ENCODE results near the gene IRAG1. TPM values are rescaled to one million over a fixed set of nuclear protein-coding genes. Genes with fewer than 3 reads are reported as not detected.

Gene IRAG1, protein sequence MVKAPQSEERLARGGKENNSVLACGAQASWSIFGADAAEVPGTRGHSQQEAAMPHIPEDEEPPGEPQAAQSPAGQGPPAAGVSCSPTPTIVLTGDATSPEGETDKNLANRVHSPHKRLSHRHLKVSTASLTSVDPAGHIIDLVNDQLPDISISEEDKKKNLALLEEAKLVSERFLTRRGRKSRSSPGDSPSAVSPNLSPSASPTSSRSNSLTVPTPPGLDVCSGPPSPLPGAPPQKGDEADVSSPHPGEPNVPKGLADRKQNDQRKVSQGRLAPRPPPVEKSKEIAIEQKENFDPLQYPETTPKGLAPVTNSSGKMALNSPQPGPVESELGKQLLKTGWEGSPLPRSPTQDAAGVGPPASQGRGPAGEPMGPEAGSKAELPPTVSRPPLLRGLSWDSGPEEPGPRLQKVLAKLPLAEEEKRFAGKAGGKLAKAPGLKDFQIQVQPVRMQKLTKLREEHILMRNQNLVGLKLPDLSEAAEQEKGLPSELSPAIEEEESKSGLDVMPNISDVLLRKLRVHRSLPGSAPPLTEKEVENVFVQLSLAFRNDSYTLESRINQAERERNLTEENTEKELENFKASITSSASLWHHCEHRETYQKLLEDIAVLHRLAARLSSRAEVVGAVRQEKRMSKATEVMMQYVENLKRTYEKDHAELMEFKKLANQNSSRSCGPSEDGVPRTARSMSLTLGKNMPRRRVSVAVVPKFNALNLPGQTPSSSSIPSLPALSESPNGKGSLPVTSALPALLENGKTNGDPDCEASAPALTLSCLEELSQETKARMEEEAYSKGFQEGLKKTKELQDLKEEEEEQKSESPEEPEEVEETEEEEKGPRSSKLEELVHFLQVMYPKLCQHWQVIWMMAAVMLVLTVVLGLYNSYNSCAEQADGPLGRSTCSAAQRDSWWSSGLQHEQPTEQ
- 0.38 and 1.3 TPM in 2 replicates for total RNA-seq (2014; rRNA removed)
- polyA plus RNA-seq (2012): 0.22 TPM

DNA sequence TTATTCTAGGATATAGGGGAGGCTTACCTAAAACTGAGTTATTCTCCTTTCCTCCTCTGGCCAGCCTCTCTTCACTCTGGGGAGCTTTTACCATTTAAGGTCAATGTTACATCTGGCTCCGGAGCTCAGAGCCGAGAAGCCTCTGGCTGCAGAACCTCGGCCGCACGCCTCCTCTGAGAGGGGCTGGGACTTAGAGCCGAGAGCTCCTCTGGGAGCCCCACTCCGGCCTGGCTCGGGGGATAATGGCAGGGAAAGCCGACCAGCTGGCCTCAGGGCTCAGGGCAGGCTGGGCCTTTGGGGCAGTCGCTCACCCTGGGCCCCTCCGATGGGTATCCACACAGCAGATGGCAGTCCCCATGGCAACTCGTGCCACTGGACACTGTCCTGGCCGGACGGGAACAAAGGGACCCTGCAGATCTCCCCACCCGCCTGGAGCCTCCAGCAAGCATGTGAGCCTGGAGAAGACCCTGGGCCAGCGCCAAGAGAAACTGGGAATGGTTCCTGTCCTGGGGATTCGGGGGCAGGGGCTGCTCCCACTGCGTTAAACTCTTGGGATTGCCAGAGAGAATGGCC, at the start of gene IRAG1:
TSS of gene IRAG1 (minus strand) at position 247 of the 573 bp plus-strand sequence. CDS start at position 94, 153 bp downstream.
- no peak for DNase-seq (ENCODE audit: low read depth)

DNA sequence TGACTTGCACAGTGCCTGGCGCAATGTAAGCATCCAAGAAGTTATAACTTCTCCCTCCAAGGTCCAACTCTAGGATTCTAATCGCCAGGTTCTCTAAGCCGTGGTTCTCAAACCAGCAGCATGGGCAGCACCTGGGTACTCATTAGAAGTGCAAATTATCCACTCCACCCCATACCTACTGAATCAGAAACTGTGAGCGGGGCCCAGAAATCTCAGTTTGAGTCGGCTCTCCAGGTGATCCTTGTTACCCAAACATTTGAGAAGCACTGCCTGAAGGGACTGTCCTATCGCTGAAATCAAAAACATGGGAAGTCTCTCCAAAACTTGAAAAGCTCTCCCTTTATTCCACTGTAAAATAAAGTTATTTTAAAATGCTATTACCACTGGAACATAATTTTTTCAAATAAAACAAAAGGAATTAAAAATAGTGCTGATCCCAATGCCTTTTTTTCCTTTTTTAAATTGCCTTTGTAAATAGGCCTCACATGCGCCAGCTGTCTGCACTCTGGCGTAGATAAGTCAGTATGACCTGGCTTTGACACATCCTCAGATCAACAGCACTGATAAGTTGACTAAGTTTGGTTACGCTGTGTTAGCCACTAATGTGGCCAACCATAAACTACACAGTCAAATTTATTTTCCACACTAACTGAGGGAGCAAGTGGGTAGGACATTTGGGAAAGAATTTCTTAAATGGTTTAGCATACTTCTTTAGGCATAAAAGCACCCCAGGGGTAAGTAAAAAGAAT, 49.1 kb upstream of the IRAG1 start:
- peak; percentile 48 for DNase-seq (ENCODE audit: low read depth)

DNA sequence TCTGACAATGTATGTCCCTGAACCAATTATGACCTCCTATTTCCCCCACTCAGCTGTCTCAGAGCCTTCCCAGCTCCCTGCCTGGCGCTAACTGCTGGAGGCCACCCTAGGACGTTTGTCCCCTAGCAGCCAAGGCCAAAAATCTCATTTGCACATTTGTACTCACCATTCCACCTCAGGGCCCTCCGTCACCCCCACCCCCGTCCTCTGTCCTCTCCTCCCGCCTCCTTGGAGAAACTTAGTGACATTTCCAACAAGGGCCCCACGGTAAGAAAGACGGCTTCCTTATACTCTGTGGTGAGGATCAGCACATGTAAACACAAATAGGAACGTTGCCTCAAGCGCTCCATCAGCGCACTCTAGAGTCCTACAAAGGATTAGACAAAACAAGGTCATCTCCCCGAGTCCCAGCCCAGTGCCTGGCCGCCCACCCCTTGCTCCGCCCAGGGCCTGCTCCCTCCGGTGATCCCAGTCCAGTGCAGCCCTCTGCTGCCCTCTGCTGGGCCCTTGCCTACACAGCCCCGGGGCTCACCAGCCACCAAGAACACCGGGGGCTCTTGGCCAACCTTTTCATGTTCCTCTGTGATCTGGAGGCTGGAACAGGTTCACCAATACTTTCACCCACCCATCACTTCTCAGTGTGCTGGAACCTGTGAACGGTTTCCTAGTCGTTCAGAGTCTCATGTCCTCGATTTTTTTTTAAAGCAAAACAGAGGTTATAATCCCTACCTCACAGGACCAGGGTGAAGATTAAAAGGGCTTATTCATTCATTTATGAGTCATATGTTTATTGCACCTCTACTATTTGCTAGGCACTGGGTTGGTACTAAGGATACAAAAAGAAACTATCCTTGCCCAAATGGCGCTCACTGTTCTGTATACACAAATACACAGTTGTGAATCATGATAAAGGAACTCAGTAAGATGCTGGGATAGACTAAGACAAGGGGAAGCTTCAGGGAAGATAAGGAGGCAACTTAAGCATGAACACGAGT, 42.2 kb upstream of the IRAG1 start:
- DNase-seq (ENCODE audit: low read depth): peak; percentile 95

DNA sequence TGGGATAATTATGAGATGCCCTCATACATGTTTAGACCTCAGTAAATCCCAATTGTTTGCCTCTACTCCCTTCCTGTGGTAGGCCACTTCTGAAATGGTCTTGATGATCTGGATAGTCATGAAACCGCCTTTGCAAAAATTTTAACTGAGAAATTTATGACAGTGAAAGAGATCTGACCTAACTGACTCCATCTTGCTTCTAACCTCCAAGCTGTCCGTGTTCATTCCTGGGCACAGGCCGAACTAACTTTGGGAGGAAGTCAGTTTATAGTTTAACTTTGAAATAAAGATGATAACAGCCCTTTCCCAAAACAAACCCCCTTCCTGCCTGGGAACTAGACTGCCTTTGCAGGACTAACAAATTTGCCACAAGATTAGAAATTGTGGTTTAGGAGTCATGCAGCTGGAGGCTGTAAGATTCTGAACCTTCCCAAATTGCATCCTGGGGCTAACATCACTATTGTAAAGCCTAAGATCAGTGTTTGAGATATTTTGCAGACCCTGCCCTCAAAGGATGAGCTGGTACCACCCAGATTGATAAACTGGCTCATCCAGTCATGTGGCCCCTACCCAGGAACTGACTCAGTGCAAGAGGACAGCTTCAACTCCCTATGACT, 37.6 kb upstream of the IRAG1 start:
- DNase-seq (ENCODE audit: low read depth): no peak

DNA sequence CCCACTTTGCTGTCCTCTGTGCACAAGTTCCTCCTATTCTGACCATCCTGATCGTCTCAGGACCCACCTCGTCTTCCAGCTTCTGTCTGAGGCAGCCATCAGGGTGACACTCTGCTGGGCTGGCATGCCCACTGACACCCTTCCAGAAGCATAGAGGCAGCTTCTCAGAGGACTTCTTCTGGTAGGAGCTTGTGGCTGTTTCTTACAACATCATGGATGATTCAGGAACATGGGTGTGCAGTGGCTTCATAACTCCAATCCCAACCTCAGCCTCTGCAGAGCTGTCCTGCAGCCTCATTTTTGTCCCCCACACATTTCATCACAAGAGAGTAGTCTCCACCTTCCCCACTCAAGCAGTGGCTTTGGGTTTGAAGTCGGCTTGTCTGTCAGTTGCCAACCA, 36.6 kb upstream of the IRAG1 start:
- DNase-seq (ENCODE audit: low read depth): no peak

DNA sequence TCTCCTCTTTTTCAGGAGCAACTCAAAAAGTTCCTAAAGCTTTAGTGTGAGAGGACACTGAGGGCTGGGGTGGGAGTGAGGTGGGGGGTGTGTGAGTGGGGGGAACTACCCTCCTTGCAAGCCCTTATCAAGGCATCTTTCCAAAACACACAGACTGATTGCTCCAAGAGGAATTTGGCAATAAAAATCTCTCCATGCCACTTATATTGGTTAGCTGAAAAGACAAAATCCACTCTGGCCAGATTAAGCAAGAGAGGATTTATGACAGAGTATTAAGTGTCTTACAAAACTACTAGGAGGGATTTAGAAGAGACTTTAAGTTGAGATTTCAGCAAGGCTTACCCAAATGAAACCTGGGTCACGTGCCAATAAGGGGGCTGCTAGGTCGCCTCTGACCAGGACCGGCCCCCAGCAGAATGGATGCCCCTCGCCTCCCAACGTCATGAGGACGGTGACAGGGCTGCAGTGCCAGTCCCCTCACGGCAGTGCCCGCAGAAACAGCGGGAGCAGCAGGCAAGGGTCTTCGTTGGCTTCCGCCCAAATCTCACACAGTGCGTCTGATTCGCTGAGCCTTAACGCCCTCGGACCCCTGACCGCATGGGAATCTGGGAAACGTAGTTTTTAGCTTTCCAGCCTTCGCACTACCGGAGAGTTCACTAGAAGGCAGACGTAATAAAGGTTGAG, 35.4 kb upstream of the IRAG1 start:
- no peak for DNase-seq (ENCODE audit: low read depth)

DNA sequence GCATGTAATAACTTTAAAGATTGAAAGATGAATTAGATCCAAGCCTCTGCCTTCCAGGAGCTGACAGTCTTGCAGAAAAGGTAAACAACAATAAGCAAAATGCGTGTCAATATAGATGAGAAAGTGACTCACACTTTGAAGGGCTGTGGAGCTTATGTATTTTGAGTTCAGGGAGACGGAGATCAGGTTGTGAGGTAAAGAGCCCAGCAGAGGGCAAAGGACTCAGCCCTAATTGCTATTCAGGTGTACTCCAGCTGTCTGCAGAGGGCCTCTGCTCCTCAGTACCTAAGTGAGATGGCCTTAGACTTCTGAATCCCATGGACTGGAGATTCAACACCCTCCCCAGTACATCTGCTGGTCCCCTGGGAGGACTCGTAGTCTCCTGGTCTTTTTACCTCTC, 34.6 kb upstream of the IRAG1 start:
- DNase-seq (ENCODE audit: low read depth): no peak

DNA sequence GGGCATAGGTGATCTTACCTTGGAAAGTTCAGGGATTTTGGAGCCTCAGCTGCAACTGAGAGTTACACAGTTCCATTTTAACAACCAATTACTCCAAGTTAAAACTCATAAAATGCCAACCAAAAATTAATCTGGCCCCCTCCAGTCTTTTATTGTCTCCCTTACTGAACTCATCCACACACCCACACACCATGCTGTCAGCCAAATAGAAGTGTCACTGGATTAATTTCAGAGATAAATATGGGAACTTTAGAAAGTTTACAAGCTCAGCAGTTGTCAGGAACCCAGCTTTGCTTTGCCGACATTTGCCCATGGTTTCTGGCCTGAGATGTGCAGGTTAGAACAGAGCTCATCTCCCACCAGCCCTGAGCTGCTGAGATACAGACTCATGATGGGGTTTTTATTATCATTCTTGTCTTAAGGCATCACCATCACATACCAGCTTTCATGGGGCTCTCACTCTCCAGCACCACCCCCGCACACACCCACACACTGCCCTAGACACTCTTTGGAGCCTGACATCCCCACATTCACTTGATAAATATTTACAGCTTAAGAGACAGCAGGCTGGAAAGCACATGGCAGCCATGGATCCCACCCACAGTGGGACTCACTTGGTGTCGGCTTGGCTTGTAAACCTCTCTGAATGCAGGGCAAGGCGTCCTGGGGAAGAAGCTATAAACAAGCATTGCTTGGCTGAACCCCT, 33.7 kb upstream of the IRAG1 start:
- no peak for DNase-seq (ENCODE audit: low read depth)

DNA sequence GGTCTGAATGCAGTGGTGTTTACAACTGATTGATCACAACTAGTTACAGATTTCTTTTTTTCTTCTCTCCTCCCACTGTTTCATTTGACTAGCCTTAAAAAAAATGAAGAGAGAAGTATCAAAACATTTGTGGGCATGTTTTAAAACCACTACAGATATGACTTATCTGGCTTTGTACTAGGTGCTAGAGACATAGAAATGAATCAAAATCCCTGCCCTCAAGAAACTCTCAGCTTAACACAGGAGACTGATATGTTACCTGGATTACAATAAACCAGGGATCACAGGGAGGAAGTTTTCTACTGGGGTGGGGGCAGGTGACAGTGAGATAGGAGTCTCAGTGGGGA, 32.3 kb upstream of the IRAG1 start:
- no peak for DNase-seq (ENCODE audit: low read depth)

DNA sequence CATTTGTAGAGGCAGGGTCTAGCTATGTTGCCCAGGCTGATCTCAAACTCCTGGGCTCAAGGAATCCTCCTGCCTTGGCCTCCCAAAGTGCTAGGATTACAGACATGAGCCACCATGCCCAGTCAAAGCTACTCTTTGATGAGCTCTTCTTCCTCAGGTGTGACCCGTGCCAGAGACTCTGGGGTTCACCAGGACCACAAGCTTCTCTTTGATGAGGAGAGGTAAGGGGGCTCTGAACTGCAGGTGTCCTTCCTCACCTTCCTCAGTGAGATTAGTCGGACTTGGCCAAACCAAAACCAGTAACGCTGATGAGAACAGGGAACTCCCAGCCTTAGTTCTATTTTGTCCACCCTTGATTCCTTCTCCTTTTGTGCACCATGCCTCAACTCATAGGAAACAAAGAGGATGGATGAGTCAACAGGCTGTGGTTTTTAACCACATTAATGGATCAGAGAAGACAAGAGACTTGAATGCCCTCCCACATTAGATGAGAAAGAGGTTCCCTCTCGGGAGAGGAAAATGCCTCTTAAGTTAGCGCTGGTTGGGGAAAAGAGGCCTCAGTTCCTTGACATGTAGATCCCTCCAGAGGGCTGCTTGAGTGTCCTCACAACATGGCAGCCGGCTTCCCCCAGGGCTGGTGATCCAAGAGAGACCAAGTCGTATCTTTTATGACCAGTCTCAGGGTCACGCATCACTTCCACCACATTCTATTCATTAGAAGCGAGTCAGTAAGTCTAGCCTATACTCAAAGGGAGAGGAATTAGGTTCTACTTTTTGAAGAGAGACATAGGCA, 31.8 kb upstream of the IRAG1 start:
- peak; percentile 86 for DNase-seq (ENCODE audit: low read depth)

DNA sequence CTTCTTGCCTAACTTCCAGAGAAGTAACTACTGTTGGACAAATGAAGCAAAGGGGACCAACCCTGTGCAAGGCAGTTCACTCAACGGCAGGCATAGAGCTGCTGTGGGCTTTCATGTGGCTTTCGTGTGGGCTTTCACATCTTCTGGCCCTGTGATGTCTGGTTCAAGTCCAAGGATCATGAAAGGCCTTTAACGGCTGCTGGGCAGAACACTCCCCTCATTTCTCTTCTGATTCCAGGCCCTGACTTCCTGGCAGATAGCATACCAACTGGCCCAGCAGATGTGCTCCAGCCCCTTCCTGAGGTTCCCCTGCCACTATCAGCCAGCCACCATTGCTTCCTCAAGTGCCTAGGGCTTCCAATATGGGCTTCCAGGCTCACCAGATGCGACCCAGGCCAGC, 28.8 kb upstream of the IRAG1 start:
- DNase-seq (ENCODE audit: low read depth): no peak

DNA sequence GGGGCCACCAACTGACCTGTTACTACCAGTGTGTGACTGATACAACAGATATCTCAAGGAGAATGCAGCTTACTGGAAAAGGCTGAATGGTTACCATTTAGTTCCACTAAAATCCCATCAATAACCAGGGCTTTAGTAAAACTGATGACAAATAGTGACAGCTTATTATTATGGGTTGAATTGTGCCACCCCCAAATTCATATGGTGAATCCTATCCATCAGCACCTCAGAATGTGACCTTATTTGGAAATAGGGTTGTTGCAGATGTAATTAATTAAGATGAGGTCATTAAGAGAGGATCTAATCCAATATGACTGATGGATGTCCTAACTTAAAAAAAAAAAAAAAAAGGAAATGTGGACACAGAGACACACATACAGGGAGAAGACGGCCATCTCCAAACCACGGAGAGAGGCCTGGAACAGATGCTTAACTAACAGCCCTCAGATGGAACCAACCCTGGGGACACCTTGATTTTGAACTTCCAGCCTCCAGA, 27.4 kb upstream of the IRAG1 start:
- no peak for DNase-seq (ENCODE audit: low read depth)

DNA sequence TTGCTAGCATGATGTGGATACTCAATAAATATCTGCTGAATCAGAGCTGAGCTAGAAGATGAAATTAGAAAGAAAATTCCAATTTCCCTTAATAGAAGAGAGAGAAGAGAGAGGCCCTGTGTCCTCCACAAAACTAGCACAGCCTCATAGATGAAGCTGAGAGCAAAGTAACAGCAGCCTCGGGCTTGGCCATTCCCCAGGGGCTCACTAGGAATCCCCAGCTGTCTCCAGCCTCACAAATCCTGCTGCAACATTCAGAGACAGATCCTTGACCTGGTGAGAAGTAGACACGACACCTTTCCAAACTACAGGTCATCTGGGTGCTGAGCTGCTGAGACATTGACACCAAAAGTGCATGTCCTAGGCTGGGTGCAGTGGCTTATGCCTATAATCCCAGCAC, 26.1 kb upstream of the IRAG1 start:
- DNase-seq (ENCODE audit: low read depth): no peak

DNA sequence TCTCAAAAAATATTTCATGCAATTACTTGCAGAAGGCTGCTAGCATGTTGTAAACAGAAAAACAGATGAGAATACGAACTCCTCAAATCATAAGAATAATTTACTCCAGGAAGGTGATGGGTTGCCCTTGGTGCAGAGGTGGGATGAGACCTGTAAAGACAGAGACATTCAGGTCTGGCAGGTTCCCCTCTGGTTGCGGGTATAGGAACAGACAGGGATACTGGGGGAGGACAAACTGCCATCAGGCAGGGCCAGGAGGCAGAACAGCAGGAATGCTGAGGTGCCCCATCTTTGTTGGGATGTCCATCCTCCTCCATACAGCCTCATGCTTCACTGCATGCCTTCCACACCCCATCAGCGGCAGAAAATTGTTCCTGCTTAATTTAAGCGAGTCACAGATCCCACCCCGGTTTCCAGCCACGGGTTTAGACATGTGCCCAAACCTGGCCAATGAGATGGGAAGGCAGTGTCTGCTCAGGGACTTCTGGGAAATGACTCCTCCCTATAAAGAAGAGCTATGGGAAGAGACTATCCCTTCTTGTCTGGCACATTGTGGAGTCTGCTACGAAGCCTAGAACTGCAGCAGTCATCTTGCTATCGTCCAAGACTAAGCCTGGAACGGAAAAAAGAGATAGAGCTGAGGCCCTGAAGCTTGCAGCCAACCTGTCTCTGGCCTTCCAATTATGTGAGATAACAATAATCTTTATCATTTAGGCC, 23.1 kb upstream of the IRAG1 start:
- DNase-seq (ENCODE audit: low read depth): no peak

DNA sequence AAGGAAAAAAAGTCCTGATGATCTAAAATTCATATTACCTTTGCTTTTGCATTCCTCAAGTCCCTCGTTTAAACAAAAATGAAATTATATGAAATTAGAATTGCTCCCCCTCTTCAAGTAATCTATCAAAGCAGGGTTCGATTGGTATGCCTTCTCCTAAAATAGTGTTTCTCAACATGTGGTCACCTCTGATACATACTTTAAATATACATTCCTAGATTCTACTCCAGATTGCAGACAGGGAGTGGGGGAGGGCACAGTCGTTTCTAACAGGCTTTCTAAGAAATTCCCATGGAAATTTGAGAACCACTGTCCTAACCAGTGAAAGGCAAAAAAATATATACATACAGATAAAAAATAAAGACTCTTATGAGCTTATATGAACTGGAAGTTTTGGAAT, 22.6 kb upstream of the IRAG1 start:
- no peak for DNase-seq (ENCODE audit: low read depth)

DNA sequence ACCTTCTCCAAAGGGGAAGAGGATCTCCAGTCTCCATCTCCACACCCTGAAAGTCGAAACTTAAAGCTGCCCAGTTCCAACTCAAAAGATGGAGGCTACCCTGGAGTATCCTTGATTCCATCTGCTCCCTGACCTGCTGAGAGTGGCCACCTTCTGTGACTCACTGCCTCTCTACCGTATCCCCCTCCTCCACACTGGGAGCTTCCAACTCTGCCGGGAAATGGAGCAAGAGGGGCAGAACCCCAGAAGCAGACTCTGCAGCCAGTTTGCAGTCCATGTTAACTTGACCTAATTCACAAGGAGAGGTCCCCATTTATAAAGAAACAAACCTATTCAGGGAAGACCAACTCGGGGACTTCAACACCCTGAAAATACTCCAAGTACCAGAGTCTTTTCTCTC, 22.0 kb upstream of the IRAG1 start:
- DNase-seq (ENCODE audit: low read depth): no peak

All from LHCN-M2 (cell line).